Measurements from ENCODE around the gene EBPL.
A peak's percentile ranks its signal among the peaks of the same experiment; 100 is the strongest.
"Not testable (repeated sequence)": the region's sequence is repeated elsewhere in the genome, so short reads cannot be mapped to it uniquely, and the experiment has no call there.

EBPL gene

GRCh38 chr13:49635599-49636433 is 55.5 kb downstream of the EBPL start:
- DNase-seq (ENCODE audit: low read depth in 2 of 2) = peak in 1 of 2 donors; percentile 13

DNA sequence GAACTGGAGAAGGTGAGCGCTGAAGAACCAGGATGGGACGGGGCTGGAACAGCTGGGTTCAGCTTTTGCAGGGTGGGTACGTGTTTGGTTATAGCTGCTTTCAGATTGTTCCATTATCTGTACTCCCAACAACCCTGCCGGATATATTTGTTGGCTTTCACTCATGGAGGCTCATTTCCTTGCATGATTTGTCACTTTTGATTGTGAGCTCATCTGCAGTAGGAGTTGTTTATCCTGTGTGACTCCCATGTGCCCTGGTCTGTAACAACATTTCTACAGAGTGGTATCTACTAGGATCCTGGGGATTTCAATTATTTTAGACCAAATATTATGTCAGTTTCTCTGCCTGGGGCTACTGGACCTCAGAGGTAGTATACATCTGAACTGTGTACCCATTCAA is 57.6 kb downstream of the EBPL start:
- no peak for DNase-seq (ENCODE audit: low read depth in 2 of 2)

DNA sequence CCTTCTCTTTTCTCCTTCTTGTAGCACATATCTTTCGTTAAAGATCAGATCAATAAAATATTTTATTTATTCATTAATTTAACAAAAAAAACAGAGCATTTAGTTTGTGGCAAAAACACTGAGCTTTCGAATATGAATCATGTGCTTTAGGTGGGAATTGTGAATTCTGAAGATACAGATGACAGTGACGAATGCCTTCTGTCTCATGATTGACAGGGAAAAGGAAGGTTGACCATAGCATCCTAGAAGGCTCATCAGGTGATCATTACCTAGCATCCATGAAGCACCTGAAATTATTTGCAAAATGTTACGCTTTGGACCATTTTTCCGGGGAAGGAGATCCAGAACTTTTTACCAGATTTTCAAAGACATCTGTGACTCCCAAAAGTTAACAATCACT is 59.1 kb downstream of the EBPL start:
- DNase-seq (ENCODE audit: low read depth in 2 of 2) = no peak

DNA sequence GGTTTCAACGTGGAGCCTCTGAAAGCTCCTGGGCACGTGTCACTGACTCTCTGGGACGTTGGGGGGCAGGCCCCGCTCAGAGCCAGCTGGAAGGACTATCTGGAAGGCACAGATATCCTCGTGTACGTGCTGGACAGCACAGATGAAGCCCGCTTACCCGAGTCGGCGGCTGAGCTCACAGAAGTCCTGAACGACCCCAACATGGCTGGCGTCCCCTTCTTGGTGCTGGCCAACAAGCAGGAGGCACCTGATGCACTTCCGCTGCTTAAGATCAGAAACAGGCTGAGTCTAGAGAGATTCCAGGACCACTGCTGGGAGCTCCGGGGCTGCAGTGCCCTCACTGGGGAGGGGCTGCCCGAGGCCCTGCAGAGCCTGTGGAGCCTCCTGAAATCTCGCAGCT is 60.7 kb downstream of the EBPL start:
- no peak for DNase-seq (ENCODE audit: low read depth in 2 of 2)

GRCh38 chr13:49629947-49630346 is 61.3 kb downstream of the EBPL start:
- DNase-seq (ENCODE audit: low read depth in 2 of 2) = no peak

- DNase-seq (ENCODE audit: low read depth in 2 of 2) = no peak
Measured at GRCh38 chr13:49629196-49629938, 61.9 kb downstream of the EBPL start.

- DNase-seq (ENCODE audit: low read depth in 2 of 2) = peak; percentile 31 to 47
Measured at GRCh38 chr13:49627831-49628652, 63.2 kb downstream of the EBPL start, which contains the start of gene ARL11. Gene ARL11, plus strand, starts transcription at chr13:49628507. Its CDS starts 1,941 bp downstream, at chr13:49630448.

GRCh38 chr13:49625392-49626079 is 65.8 kb downstream of the EBPL start:
- no peak for DNase-seq (ENCODE audit: low read depth in 2 of 2)

- no peak for DNase-seq (ENCODE audit: low read depth in 2 of 2)
Measured at GRCh38 chr13:49624229-49624628, 67.1 kb downstream of the EBPL start.

- DNase-seq (ENCODE audit: low read depth in 2 of 2) = no peak
Measured at GRCh38 chr13:49622174-49622946, 68.9 kb downstream of the EBPL start.

GRCh38 chr13:49620170-49620621 is 71.1 kb downstream of the EBPL start:
- DNase-seq (ENCODE audit: low read depth in 2 of 2) = no peak

DNA sequence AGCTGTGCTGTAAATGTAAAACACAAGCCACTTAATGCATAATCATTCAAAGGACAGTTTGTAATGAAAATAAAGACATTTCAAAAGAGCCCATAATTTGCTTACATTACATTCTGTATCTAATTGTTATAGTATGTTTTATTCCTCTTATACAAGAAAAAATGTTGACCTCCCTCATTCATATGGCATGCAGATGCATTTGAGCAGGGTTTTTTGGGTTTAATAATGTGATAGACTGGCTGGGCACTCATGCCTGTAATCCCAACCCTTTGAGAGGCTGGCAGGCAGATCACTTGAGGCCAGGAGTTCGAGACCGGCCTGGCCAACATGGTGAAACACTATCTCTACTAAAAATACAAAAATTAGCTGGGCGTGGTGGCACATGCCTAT is 74.6 kb downstream of the EBPL start:
- no peak for DNase-seq (ENCODE audit: low read depth in 2 of 2)

DNA sequence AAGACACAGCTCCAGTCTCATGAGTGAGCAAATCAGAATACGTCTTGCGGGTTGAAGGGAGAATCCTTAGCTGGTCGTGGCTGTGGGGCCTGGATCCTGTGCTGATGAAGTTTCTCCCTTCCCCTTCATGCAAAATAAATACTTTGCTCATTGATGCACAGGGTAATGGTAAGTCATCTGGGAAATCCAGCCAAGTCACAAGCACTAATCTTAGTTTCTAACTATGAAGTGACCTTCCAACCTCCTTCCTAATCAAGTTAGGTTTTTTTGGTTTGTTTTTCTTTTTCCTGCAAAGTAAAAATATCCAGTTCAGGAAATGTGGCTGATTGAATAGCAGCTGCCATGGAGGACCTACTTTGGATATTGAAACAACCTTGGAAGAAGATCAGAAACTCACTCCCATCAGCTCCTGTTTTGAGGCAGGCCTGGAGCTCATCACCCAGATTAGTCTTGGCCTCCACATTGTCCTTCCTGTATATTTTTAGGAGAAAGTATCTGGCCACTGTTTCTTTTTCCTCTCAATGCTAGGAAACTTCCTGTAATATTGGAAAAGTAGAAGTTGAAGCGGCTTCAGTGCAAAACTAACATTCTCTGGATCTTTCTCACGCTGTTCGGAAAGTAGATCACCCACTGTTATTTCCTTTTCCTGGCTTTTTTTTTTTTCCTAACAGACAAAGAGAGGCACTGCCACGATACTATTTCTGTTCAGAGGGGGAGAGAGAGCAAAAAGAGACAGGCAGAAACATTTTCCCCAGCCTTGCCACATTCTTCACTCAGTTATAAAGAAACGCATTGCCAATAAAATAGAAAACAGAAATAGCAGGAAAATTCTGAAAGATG is 75.2 kb downstream of the EBPL start:
- DNase-seq (ENCODE audit: low read depth in 2 of 2) = no peak

DNA sequence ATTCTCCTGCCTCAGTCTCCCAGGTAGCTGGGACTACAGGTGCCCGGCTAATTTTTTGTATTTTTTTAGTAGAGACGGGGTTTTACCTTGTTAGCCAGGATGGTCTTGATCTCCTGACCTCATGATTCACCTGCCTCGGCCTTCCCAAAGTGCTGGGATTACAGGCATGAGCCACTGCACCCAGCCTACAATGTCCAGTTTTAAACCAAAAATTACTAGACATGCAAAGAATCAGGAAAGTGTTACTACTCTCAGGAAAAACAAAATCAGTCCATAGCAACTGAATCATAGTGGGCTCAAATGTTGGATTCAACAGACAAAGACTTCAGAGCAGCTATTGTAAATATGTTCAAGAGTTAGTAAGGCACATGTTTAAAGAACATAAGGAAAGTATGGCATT is 79.2 kb downstream of the EBPL start:
- not testable (repeated sequence) for DNase-seq (ENCODE audit: low read depth in 2 of 2)
